AG09309 (cell line): ENCODE results near the gene BOD1.

ENCODE experiments used
- DNase-seq: peaks from one replicate; pipeline ENCODE4 v3.0.0-alpha.2; 2010; ENCODE audit warnings: low read depth
- H3K4me3 ChIP-seq: 2 replicates; pipeline ENCODE4 v1.5.1; 2011; ENCODE audit warnings: mild to moderate bottlenecking, low read depth, low read length, moderate library complexity; ENCODE audit not compliant: control insufficient read depth
- CTCF ChIP-seq: IDR thresholded peaks from 2 replicates; pipeline ENCODE4 v1.5.1; 2011; ENCODE audit warnings: mild to moderate bottlenecking, low read depth, low read length, inconsistent platforms; ENCODE audit not compliant: insufficient read depth, control insufficient read depth; ENCODE audit errors: missing control alignments

The BOD1 gene

DNA sequence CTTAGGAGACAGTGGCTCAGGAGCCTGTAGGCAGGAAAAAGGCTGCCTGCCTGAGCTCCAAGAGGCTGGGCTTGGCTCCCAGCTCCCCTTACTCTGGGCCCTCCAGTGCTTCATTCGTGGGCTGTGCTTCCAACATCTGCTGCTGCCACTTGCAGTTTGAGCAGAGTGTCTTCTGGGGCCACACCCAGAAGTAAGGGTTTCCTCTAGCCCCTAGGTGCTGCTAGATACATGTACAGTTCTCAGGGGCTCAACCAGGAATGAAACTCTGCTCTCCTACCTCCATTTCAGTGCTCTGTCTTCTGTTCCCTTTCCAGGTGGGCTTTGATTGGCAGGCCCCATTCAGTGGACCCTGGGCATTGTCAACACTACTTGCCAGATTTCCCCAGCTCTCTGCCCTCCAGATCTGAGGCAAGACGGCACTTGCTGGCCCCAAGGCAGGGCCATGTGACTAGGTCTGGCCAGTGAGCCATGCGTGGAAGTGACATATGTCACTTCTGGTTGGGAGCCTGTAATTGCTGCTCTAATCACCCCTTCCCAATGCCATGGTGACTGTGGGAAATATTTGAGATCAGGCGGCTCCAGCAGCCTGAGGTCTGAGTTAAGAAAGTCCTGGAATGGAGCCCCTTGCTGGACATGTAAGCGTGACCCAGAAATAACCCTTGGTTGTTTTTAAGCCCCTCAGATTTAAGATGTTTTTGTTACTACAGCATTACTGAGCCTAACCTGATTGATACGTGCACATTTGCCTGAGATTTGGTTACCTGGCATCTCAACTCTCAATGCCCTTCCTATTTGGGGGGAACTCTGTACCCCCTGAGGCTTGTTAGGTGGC is 9.4 kb upstream of the BOD1 start:
- DNase-seq: no peak

GRCh38 chr5:173625261-173625660 is 8.8 kb upstream of the BOD1 start:
- no peak for DNase-seq
- no peak overlapping the region for H3K4me3 ChIP-seq
- no peak for TF ChIP-seq CTCF

More for the DNA sequence above, 9.4 kb upstream of the BOD1 start:
- peak; percentile 13 for TF ChIP-seq CTCF
- H3K4me3 ChIP-seq: no peak overlapping the region

DNA sequence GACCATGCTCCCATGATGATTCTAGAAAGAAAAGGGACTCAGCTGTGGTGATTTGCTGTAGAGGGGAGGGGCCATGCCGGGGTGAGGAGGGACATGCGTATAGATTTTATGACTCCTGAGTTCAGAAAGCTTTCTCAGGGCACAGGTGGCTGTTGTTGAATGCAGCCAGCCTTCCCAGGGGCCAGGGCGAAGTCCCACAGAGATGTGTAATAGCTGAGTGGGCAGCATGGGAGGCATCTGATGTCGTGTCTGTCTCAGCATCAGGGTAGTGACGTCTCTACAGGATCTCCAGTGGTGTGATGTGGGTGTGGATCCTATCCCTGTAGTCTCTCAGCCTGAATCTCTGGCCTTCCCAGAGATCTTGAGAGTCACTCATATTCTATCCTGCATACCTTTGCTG is 7.8 kb upstream of the BOD1 start:
- no peak overlapping the region for H3K4me3 ChIP-seq
- no peak for DNase-seq
- TF ChIP-seq CTCF: no peak

DNA sequence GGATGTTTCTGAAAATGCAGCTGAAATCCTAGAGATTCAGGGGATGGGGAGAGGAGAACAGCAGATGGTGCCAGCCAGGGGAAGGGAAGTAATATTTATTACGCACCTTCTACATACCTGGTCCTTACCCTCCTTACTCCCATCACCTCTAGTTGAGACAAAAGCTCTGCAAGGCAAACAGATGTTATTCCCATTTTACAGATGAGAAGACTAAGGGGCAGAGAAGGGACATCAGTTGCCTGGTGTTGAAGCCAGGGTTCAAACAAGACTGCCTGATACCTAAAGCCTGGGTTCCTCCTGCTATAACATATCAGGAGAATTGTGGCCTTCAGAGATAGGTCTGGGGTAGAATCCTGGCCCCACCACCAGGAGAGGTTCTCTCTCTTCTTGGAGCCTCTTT is 7.3 kb upstream of the BOD1 start:
- DNase-seq: no peak
- TF ChIP-seq CTCF: no peak
- H3K4me3 ChIP-seq: no peak overlapping the region

DNA sequence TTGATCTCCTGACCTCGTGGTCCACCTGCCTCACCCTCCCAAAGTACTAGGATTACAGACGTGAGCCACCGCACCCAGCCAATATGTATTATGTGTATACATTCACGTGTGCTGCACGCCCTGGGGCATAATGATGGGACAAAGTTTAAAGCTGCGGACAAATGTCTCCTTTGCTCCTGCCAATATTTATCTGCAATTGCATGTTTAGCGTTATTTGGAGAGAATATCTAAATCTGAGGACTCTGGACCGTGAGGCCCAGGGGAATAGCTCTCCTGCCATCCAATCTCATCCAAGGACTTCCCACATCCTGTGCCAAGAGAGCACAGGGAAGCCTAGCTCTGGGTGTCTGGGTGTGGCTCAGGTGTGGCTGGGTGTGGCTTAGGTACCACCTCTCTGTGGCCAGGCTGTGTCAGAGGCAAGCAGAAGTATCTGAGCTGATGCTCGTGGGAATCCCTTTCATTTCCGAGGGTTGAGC is 6.9 kb upstream of the BOD1 start:
- DNase-seq: no peak
- TF ChIP-seq CTCF: no peak
- H3K4me3 ChIP-seq: no peak overlapping the region

DNA sequence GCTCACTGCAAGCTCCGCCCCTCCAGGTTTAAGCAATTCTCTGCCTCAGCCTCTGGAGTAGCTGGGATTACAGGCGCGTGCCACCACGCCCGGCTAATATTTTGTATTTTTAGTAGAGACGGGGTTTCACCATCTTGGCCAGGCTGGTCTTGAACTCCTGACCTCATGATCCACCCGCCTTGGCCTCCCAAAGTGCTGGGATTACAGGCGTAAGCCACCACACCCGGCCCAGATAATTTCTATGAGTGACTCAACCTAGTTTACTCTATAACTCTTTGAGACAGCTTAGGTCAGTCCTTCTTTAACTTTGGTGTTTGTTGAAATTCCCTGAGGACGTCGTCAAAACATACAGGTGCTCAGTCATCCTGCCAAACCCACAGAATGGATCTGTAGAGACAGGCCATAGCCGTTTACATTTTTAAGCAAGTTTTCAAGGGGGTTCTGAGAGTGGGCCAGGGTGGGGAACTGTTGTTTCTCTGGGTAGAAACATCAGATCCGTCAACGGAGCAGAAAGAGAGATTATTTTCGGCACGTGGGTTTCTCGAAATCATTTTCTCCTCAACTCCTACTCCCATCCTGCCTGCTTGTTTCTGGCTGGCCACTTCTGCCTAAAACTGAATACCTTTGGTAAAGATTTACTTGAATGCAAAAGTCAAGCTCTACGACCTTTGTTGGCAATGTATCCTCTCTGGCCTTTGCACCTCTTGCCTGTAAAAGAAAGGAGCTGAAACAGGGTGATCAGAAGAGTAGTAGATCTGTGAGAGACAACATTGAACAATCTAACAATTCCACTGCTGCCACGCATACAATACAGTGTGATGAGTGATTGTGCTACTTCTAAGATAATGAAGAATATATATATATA is 6.0 kb upstream of the BOD1 start:
- no peak for TF ChIP-seq CTCF
- no peak for DNase-seq
- H3K4me3 ChIP-seq: no peak overlapping the region
